HepG2 (cell line): Measurements from ENCODE around the gene TMEM198. TPM values are rescaled to one million over a fixed set of nuclear protein-coding genes. Genes with fewer than 3 reads are reported as not detected.
A peak's percentile ranks its signal among the peaks of the same experiment; 100 is the strongest.

Source experiments
- ARHGAP35 ChIP-seq: sonication (generic); formaldehyde crosslinking; IDR thresholded peaks from 2 replicates; pipeline ENCODE4 v1.9.0; 2022; ENCODE audit warnings: mild to moderate bottlenecking, inconsistent platforms, moderate library complexity, missing genetic modification reagents, borderline replicate concordance
- ATF2 ChIP-seq: sonication (generic); formaldehyde crosslinking; IDR thresholded peaks from 2 replicates; pipeline ENCODE4 v1.4.0; 2020; ENCODE audit warnings: missing genetic modification reagents
- DBP ChIP-seq: sonication (generic); formaldehyde crosslinking; IDR thresholded peaks from 2 replicates; pipeline ENCODE4 v1.4.0; 2020; ENCODE audit warnings: missing genetic modification reagents; ENCODE audit errors: not compliant biosample characterization
- FOXO1 ChIP-seq: sonication (generic); formaldehyde crosslinking; IDR thresholded peaks from 2 replicates; pipeline ENCODE4 v1.4.0; 2020; ENCODE audit warnings: missing genetic modification reagents
- KLF9 ChIP-seq: IDR thresholded peaks from 2 replicates; pipeline ENCODE4 v1.6.1; 2016; ENCODE audit warnings: low read depth
- MTA1 ChIP-seq: sonication (generic); formaldehyde crosslinking; IDR thresholded peaks from 2 replicates; pipeline ENCODE4 v1.4.0; 2020; ENCODE audit warnings: missing genetic modification reagents, mild to moderate bottlenecking, borderline replicate concordance
- REPIN1 ChIP-seq: sonication (generic); formaldehyde crosslinking; IDR thresholded peaks from 2 replicates; pipeline ENCODE4 v1.8.0; 2022; ENCODE audit warnings: missing genetic modification reagents, low read depth, mild to moderate bottlenecking, borderline replicate concordance
- SALL1 ChIP-seq: sonication (generic); formaldehyde crosslinking; IDR thresholded peaks from 2 replicates; pipeline ENCODE4 v1.8.0; 2022; ENCODE audit warnings: mild to moderate bottlenecking, missing genetic modification reagents
- SMAD3 ChIP-seq: sonication (generic); formaldehyde crosslinking; IDR thresholded peaks from 2 replicates; pipeline ENCODE4 v1.4.0; 2020; ENCODE audit warnings: missing genetic modification reagents
- ZBTB49 ChIP-seq: sonication (generic); formaldehyde crosslinking; IDR thresholded peaks from 2 replicates; pipeline ENCODE4 v1.4.0; 2020; ENCODE audit warnings: missing genetic modification reagents, borderline replicate concordance
- ZNF274 ChIP-seq: sonication (generic); formaldehyde crosslinking; IDR thresholded peaks from 2 replicates; pipeline ENCODE4 v1.5.1; 2020; ENCODE audit warnings: mild to moderate bottlenecking, missing genetic modification reagents
- ZNF547 ChIP-seq: sonication (generic); formaldehyde crosslinking; IDR thresholded peaks from 2 replicates; pipeline ENCODE4 v1.5.1; 2020; ENCODE audit warnings: mild to moderate bottlenecking, missing genetic modification reagents
- ZNF570 ChIP-seq: sonication (generic); formaldehyde crosslinking; IDR thresholded peaks from 2 replicates; pipeline ENCODE4 v1.4.0; 2020; ENCODE audit warnings: mild to moderate bottlenecking, missing genetic modification reagents, borderline replicate concordance
- ZNF576 ChIP-seq: sonication (generic); formaldehyde crosslinking; IDR thresholded peaks from 2 replicates; pipeline ENCODE4 v1.4.0; 2020; ENCODE audit warnings: mild to moderate bottlenecking, missing genetic modification reagents
- ZNF609 ChIP-seq: sonication (generic); formaldehyde crosslinking; IDR thresholded peaks from 2 replicates; pipeline ENCODE4 v1.4.0; 2020; ENCODE audit warnings: mild to moderate bottlenecking, missing genetic modification reagents, borderline replicate concordance
- ZNF883 ChIP-seq: sonication (generic); formaldehyde crosslinking; IDR thresholded peaks from 2 replicates; pipeline ENCODE4 v1.5.1; 2020; ENCODE audit warnings: mild to moderate bottlenecking, missing genetic modification reagents; ENCODE audit errors: not compliant biosample characterization
- polyA plus RNA-seq, 8 experiments: library from polyadenylated mRNA; depleted of rRNA in 3 of 8; stranded (reverse) in 7 of 8; unstranded in 1 of 8; fragments of >200 nt; fragmentation: Illumina TruSeq in 4 of 8; extraction: Trizol in 4 of 8; gene quantifications; 2 replicates each; pipeline versions ENCODE4 v1.2.1 to v1.2.3, GENCODE V29; 2011 to 2016; ENCODE audit warnings: low read depth in 4 of 8, missing spikeins in 1 of 8, mixed read lengths in 1 of 8; ENCODE audit not compliant: insufficient read depth in 1 of 8
- total RNA-seq, 5 experiments: library from RNA; depleted of rRNA; stranded (reverse); fragments of >200 nt; fragmentation: Illumina TruSeq; extraction: Trizol; gene quantifications; 2 replicates each; pipeline ENCODE4 v1.2.3, GENCODE V29; 2016; ENCODE audit warnings: low read depth in 1 of 5

TMEM198 gene
- total and polyA plus RNA-seq, 2 of the 13 experiments (the other 11 are each of a cell fraction or from before 2014, with no cell fraction given), result 17.3 to 23.5 TPM

DNA sequence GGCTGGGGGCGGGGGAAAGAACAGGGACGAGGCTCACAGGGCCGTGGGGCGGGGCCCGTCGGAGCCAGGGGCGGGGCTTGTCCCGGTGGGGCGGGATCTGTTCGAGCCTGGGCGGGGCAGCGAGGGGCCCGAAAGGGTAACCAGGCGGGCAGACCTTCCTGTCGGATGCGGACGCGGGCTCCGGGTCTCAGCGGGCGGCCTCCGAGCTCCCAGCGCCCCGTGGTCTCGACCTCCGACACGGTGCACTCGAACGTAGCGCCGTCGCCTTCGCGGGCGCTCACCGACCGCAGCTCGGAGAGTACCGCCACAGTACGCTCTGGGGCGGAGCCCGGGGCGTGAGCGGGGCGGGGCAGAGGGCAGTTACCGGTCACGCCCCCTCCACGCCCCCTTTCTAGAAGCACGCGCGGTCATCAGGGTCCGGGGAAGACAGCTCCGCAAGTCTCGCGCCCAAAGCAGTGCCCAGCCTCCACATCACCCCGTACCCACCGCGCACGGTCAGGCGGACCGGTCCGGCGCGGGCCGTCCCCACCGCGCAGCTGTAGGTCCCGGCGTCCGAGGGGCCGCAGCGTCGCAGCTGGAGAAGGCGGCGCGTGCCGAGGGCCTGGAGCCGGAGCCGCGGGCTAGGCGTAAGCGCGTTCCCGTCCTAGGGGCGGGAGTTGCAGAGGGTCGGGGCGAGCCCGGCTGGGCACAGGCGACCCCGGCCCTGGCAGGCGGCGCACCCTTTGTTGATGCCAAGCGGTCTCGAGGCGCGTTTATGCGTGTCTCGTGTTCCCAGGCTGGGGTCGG, 8.7 kb downstream of the TMEM198 start (continued):
- peak; percentile 61 for TF ChIP-seq ZNF609 (CRISPR knock-in tag)
- no peak for TF ChIP-seq ZNF570
- 0 out of 2 replicates have a peak, but pooled peaks have one; percentile 71 for TF ChIP-seq KLF9 (CRISPR knock-in tag)
- TF ChIP-seq REPIN1 (CRISPR knock-in tag), result peak; percentile 66
- peak; percentile 71; the same call in 1 of the 2 replicates for TF ChIP-seq MTA1 (CRISPR knock-in tag)
- peak; percentile 83; the same call in 1 of the 2 replicates for TF ChIP-seq ZNF547 (CRISPR knock-in tag)
- TF ChIP-seq SALL1 (CRISPR knock-in tag), result peak; percentile 84
- TF ChIP-seq ARHGAP35 (CRISPR knock-in tag), result peak; percentile 98
- TF ChIP-seq FOXO1 (CRISPR knock-in tag), result no peak; the same call in 1 of the 2 replicates
- peak; percentile 29; the same call in 1 of the 2 replicates for TF ChIP-seq SMAD3 (CRISPR knock-in tag)
- TF ChIP-seq ZNF883, result peak; percentile 75
- TF ChIP-seq ATF2 (CRISPR knock-in tag), result 0 out of 2 replicates have a peak, but pooled peaks have one; percentile 18
- no peak for TF ChIP-seq ZBTB49
- peak; percentile 17; the same call in 1 of the 2 replicates for TF ChIP-seq ZNF576 (CRISPR knock-in tag)
- peak; percentile 18; the same call in 1 of the 2 replicates for TF ChIP-seq ZNF274 (CRISPR knock-in tag)
- peak; percentile 52 for TF ChIP-seq DBP (CRISPR knock-in tag)
